GM08714 (cell line): ENCODE measurements around the gene EBF4.

Source experiments
- H3K4me3 ChIP-seq: fragments of 200-500 bp; sonication (Bioruptor generic); 2 replicates; pipeline ENCODE4 v1.5.1; 2014; ENCODE audit warnings: mild to moderate bottlenecking, low read length, inconsistent platforms
- ZNF274 ChIP-seq: IDR thresholded peaks from 2 replicates; pipeline ENCODE4 v1.6.1; 2012; ENCODE audit warnings: mild to moderate bottlenecking, low read depth, low read length

The EBF4 gene

GRCh38 chr20:2741463-2741862, 48.9 kb downstream of the EBF4 start:
- TF ChIP-seq ZNF274: no peak
- H3K4me3 ChIP-seq: no peak overlapping the region

GRCh38 chr20:2741881-2742280, 49.3 kb downstream of the EBF4 start:
- H3K4me3 ChIP-seq: no peak overlapping the region
- no peak for TF ChIP-seq ZNF274

- no peak overlapping the region for H3K4me3 ChIP-seq
- no peak for TF ChIP-seq ZNF274
Observed at GRCh38 chr20:2742431-2742830, 49.9 kb downstream of the EBF4 start.

GRCh38 chr20:2742934-2743559, 50.5 kb downstream of the EBF4 start:
- no peak overlapping the region for H3K4me3 ChIP-seq
- TF ChIP-seq ZNF274: no peak

- H3K4me3 ChIP-seq: no peak overlapping the region
- TF ChIP-seq ZNF274: no peak
Observed at GRCh38 chr20:2745060-2745910, 52.7 kb downstream of the EBF4 start.

GRCh38 chr20:2745936-2746635, 53.5 kb downstream of the EBF4 start:
- TF ChIP-seq ZNF274: no peak
- no peak overlapping the region for H3K4me3 ChIP-seq

GRCh38 chr20:2746636-2747265, 54.2 kb downstream of the EBF4 start:
- TF ChIP-seq ZNF274: no peak
- H3K4me3 ChIP-seq: no peak overlapping the region

GRCh38 chr20:2747676-2748235, 55.2 kb downstream of the EBF4 start:
- H3K4me3 ChIP-seq: no peak overlapping the region
- TF ChIP-seq ZNF274: no peak

GRCh38 chr20:2748551-2749342, 56.2 kb downstream of the EBF4 start:
- no peak overlapping the region for H3K4me3 ChIP-seq

GRCh38 chr20:2749343-2749950, 56.9 kb downstream of the EBF4 start:
- H3K4me3 ChIP-seq: no peak overlapping the region
- TF ChIP-seq ZNF274: no peak

More at GRCh38 chr20:2748551-2749342, 56.2 kb downstream of the EBF4 start:
- no peak for TF ChIP-seq ZNF274

GRCh38 chr20:2749951-2750490, 57.4 kb downstream of the EBF4 start:
- no peak for TF ChIP-seq ZNF274
- H3K4me3 ChIP-seq: no peak overlapping the region

GRCh38 chr20:2750491-2751251, 58.1 kb downstream of the EBF4 start:
- no peak for TF ChIP-seq ZNF274
- H3K4me3 ChIP-seq: no peak overlapping the region

GRCh38 chr20:2751347-2751877, 58.8 kb downstream of the EBF4 start:
- no peak overlapping the region for H3K4me3 ChIP-seq
- TF ChIP-seq ZNF274: no peak
